Retina (tissue), 1 donor: Measurements from ENCODE around the gene SLFN5.
"Not testable (repeated sequence)": the region's sequence is repeated elsewhere in the genome, so short reads cannot be mapped to it uniquely, and the experiment has no call there.

Experiments
- DNase-seq: peaks from one replicate; pipeline ENCODE4 v3.0.0-alpha.2; 2016

SLFN5 gene

GRCh38 chr17:35243561-35244340 is 879 bp downstream of the SLFN5 start:
- no peak for DNase-seq

GRCh38 chr17:35244341-35245195 is 1.7 kb downstream of the SLFN5 start:
- DNase-seq = peak; percentile 34

DNA sequence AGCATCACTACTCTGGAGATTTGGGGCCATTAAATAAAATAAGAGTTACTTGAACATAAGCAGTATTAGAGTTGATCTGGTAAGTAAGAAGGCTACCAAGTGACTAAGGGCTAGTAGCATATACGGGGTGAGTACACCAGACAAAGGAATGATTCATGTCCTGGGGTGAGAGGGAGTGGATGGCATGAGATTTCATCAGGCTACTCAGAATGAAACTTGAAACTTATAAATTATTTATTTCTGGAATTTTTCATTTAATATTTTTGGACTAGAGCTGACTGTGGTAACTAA is 2.3 kb downstream of the SLFN5 start:
- DNase-seq = no peak

DNA sequence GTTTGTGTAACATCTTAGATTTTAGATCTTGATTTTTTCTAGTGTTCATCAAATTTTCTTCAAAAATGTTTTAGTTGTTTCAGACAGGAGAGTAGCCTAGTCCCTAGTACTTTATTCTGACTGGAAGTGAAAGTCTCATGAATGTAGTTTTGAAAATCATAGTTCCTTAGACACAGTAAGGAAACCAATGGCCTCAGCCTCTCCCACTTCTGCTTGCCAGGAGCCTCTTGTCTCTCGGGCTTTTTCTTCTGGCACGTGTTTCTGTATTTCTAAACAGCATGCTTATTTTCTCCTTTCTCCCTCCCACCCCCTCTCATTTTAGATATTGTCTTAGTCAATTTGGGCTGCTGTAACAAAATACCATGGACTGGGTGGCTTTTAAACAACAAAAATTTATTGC is 9.8 kb downstream of the SLFN5 start:
- DNase-seq = no peak

- no peak for DNase-seq
Measured at GRCh38 chr17:35254107-35254773, 11.4 kb downstream of the SLFN5 start.

DNA sequence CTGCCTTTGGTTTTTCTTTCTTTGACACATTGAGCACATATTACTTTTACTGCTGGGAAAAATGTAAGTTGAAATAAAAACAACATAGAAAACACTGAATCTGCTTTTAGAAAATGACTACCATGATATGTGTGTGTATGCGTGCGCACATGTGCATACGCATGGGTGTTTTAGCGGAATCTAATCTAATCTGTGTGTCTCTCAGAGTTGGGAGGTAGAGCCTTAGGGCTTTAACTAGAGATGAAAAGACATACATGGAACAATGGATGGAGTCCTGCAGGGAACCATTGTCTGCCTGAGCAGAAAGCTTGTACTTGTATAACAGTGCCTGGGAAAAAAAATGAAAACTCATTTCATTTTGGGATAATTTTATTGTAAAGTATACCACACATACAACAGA is 12.4 kb downstream of the SLFN5 start:
- peak; percentile 41 for DNase-seq

GRCh38 chr17:35256629-35257028 is 13.8 kb downstream of the SLFN5 start:
- no peak for DNase-seq

DNA sequence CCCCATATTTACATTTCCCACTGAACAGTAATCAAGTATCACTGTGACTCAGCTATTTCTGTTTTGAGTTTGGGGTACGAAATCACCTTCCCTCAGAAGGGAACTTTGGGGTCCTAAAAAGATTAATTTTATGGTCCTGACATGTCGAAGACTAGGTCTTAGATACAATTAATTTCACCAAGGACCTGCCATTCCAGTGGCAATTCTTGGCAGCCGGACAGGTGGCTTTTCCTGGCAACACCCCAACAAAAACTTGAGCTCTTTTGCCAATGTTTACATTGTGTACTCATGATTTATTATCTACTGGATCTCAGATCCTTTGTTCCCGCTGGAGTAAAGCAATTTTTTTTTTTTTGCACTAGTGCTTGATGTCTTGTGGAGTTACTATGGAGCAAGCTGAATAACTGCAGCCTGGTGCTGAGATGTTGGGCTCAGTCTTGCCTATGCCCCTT is 14.4 kb downstream of the SLFN5 start:
- no peak for DNase-seq

GRCh38 chr17:35259001-35259400 is 16.1 kb downstream of the SLFN5 start:
- DNase-seq = no peak

DNA sequence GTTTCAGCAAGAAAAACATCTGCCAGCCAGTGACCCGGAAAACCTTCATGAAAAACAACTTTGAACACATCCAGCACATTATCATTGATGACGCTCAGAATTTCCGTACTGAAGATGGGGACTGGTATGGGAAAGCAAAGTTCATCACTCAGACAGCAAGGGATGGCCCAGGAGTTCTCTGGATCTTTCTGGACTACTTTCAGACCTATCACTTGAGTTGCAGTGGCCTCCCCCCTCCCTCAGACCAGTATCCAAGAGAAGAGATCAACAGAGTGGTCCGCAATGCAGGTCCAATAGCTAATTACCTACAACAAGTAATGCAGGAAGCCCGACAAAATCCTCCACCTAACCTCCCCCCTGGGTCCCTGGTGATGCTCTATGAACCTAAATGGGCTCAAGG is 22.2 kb downstream of the SLFN5 start:
- DNase-seq = no peak

- DNase-seq = peak; percentile 86
Measured at GRCh38 chr17:35265566-35266141, 22.8 kb downstream of the SLFN5 start.

DNA sequence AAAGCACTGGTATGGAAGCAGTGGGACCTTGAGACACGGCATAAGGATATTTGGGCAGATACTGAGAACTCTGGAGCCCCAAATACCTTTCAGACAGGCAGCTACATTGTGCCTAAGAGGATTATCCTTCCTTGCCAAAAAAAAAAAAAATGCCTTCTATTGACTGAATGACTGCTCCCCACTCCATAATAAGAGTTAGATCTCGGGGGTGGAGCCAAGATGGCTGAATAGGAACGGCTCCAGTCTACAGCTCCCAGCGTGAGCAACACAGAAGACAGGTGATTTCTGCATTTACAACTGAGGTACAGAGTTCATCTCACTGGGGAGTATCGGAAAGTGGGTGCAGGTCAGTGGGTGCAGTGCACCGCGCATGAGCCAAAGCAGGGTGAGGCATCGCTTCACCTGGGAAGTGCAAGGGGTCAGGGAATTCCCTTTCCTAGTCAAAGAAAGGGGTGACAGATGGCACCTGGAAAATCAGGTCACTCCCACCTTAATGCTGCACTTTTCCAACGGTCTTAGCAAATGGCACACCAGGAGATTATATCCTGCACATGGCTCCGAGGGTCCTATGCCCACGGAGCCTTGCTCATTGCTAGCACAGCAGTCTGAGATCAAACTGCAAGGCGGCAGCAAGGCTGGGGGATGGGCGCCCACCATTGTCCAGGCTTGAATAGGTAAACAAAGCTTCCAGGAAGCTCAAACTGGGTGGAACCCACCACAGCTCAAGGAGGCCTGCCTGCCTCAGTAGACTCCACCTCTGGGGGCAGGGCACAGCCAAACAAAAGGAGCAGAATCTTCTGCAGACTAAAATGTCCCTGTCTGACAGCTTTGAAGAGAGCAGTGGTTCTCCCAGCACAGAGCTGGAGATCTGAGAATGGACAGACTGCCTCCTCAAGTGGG is 31.5 kb downstream of the SLFN5 start:
- DNase-seq = not testable (repeated sequence)

DNA sequence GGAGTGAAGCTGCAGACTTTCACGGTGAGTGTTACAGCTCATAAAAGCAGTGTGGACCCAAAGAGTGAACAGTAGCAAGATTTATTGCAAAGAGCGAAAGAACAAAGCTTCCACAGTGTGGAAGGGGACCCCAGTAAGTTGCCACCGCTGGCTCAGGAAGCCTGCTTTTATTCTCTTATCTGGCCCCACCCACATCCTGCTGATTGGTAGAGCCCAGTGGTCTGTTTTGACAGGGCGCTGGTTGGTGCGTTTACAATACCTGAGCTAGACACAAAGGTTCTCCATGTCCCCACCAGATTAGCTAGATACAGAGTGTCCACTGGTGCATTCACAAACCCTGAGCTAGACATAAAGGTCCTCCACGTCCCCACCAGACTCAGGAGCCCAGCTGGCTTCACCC is 35.6 kb downstream of the SLFN5 start:
- DNase-seq = not testable (repeated sequence)

GRCh38 chr17:35278876-35279275 is 36.0 kb downstream of the SLFN5 start:
- not testable (repeated sequence) for DNase-seq

DNA sequence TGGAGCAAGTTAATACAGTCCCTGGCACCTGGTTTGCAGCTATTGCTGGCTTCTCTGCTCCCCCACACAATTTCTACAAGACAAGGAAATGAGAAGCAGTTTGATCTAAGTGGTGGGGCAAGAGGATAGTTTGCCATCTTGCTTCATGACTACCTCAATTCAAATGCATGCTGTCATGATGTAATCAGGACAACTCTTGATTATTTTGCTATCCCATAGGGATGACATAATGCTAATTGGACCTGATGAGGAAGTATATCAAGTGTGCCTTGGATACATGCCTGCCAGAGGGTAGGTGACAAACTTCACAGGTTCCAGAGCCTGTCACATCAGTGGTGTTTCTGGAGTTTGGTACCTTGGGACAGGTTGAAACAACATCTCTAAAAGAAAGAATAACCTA is 40.9 kb downstream of the SLFN5 start:
- no peak for DNase-seq

- DNase-seq = no peak
Measured at GRCh38 chr17:35284955-35285354, 42.1 kb downstream of the SLFN5 start.

GRCh38 chr17:35286120-35286781 is 43.4 kb downstream of the SLFN5 start:
- DNase-seq = no peak

DNA sequence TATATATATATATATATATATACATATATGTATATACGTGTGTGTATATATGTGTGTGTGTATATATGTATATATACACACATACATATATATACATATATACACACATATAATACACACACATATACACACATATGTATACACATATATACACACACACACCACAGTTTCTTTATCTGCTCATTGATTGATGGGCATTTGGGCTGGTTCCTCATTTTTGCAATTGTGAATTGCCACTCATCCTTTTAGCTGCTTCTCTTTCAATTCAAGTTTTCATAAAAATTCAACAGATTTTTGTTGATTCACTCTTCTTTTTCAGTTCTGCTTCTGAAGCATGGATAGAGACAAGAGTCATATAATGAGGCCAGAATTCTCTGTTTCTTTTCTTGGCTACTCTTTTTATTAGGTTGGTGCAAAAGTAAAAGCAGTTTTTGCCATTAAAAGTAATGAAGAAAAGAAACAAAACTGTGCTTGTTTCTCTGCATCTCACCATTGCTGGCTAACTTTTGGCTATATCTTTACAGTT is 44.5 kb downstream of the SLFN5 start:
- no peak for DNase-seq

DNA sequence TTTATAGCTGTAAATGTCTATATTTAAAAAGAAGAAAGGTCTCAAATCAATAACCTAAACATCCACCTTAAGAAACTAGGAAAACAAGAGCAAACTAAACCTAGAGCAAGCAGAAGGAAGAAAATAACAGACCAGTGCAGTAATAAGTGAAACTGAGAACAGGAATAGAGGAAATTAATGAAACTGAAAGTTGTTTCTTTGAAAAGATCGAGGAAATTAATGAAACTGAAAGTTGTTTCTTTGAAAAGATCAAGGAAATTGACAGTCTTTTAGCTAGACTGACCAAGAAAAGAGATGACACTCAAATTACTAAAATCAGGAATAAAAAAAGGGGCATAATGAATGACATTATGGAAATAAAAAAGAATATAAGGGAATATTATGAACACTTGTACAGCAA is 46.4 kb downstream of the SLFN5 start:
- no peak for DNase-seq

GRCh38 chr17:35291802-35292201 is 48.9 kb downstream of the SLFN5 start:
- no peak for DNase-seq

DNA sequence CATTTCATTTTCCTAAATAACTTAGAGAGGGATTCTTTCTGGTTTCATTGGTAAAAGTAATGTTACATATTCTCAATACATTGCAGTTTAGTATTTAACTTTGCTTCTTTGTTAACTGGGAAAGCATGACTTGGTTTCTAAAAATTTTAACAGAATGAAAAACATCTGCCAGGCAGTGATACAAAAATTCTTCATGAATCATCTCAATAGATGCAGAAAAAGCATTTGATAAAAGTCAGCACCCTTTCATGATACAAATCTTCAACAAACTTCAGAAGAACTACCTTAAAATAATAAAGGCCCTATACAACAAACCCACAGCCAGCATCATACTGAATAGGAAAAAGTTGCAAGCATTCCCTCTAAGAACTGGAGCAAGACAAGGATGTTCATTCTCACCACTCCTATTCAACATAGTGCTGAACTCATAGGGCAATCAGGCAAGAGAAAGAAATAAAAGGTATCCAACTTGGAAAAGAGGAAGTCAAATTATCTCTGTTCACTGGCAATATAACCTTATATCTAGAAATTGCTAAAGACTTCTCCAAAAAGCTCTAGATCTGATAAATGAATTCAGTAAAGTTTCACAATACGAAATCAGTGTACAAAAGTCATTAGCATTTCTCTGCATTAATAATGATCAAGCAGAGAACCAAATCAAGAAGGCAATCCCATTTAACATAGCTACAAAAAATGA is 50.4 kb downstream of the SLFN5 start:
- no peak for DNase-seq
